ENCODE results near the gene WDR17.
"Not testable (repeated sequence)": the region's sequence is repeated elsewhere in the genome, so short reads cannot be mapped to it uniquely, and the experiment has no call there.

The WDR17 gene

DNA sequence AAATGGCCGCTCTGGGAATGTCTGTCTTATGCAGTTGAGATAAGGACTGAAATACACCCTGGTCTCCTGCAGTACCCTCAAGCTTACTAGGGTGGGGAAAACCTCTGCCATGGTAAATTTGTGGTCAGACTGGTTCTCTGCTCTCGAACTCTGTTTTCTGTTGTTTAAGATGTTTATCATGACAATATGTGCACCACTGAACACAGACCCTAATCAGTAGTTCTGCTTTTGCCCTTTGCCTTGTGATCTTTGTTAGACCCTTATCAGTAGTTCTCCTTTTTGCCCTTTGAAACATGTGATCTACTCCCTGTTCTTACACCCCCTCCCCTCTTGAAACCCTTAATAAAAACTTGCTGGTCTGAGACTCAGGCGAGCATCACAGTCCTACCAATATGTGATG, 146.7 kb downstream of the WDR17 start:
- H3K9me3 ChIP-seq (ENCODE audit: control insufficient read depth, insufficient read depth, low read depth, low read length); H3K36me3 ChIP-seq (ENCODE audit: control insufficient read depth, insufficient read depth, low read length): not testable (repeated sequence)

DNA sequence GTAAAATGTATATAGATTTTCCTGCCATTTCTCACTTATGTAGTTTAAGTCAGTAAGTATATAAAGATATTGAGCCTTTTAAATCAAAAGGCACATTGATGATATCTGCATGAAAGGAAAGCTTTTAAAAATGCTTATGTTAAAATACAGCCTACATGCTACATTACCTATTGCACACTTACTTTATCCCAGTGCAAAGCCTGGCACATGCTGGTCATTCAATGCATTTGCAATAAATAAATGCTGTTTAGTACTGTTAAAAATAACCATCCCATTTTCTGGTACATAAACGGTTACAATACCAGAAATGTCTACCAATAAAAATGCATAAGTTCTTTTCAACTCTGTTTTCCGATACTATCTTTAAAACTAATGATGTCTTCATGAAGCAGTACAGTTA, 151.9 kb downstream of the WDR17 start:
- Histone ChIP-seq H3K9ac (ENCODE audit: low read length) (no peak overlapping the region), H3K27ac (ENCODE audit: low read depth, low read length) (no peak overlapping the region), H3K36me3 (ENCODE audit: control insufficient read depth, insufficient read depth, low read length) (no peaks in the 10 kb centered on the region), H3K4me3 (ENCODE audit: low read depth, low read length) (no peak overlapping the region), H3K4me1 (ENCODE audit: control insufficient read depth, insufficient read depth, low read length) (no peaks in the 10 kb centered on the region), H3K27me3 (ENCODE audit: control insufficient read depth, insufficient read depth, low read length) (no peaks in the 10 kb centered on the region), H3K9me3 (ENCODE audit: control insufficient read depth, insufficient read depth, low read depth, low read length) (no peaks in the 10 kb centered on the region)

More for the DNA sequence above, 146.7 kb downstream of the WDR17 start:
- H3K9ac ChIP-seq (ENCODE audit: low read length); H3K27me3 ChIP-seq (ENCODE audit: control insufficient read depth, insufficient read depth, low read length); H3K27ac ChIP-seq (ENCODE audit: low read depth, low read length); H3K4me1 ChIP-seq (ENCODE audit: control insufficient read depth, insufficient read depth, low read length); H3K4me3 ChIP-seq (ENCODE audit: low read depth, low read length): not testable (repeated sequence)

DNA sequence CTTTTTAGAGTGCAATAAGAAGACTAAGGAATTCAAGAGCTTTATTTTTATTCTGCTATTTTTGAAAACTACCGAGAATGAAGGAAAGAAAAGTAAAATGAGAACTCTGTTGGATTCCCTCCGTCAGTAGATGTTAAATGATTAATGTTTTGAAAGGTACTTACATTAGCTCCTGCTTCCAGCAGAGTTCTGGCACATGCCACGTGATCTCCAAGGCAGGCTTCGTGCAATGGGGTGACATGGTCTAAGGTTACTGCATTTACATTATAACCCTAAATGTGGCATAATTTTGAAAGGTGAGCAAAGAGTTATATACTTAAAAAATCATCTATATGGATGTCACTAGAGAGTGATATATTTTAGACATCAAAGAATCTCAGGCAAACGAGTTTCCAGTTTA, 156.5 kb downstream of the WDR17 start:
- Histone ChIP-seq H3K4me3 (ENCODE audit: low read depth, low read length) (no peak overlapping the region), H3K27me3 (ENCODE audit: control insufficient read depth, insufficient read depth, low read length) (no peaks in the 10 kb centered on the region), H3K36me3 (ENCODE audit: control insufficient read depth, insufficient read depth, low read length) (no peaks in the 10 kb centered on the region), H3K27ac (ENCODE audit: low read depth, low read length) (no peak overlapping the region), H3K9me3 (ENCODE audit: control insufficient read depth, insufficient read depth, low read depth, low read length) (no peaks in the 10 kb centered on the region), H3K9ac (ENCODE audit: low read length) (no peak overlapping the region), H3K4me1 (ENCODE audit: control insufficient read depth, insufficient read depth, low read length) (no peaks in the 10 kb centered on the region)

DNA sequence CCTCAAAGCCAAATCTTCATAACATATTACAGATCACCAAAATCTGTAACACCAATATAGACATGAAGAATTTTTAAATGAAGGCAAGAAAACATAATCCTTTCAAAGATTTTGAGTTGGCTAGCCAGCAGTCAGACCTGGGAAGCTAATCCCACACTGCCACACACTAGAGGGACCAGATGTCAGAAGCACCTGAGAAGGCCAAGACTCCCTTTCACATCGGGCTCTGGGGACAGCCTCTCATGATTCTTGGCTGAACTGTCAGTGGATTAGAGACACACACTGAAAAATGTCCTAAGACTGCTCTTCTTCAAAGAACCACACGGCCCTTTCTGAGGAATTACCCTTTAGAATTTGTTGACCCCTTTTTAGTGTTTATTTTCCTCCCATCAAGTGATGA, 157.9 kb downstream of the WDR17 start:
- Histone ChIP-seq H3K36me3 (ENCODE audit: control insufficient read depth, insufficient read depth, low read length) (no peaks in the 10 kb centered on the region), H3K9me3 (ENCODE audit: control insufficient read depth, insufficient read depth, low read depth, low read length) (no peaks in the 10 kb centered on the region), H3K27me3 (ENCODE audit: control insufficient read depth, insufficient read depth, low read length) (no peaks in the 10 kb centered on the region), H3K9ac (ENCODE audit: low read length) (no peak overlapping the region), H3K27ac (ENCODE audit: low read depth, low read length) (no peak overlapping the region), H3K4me3 (ENCODE audit: low read depth, low read length) (no peak overlapping the region), H3K4me1 (ENCODE audit: control insufficient read depth, insufficient read depth, low read length) (no peaks in the 10 kb centered on the region)

DNA sequence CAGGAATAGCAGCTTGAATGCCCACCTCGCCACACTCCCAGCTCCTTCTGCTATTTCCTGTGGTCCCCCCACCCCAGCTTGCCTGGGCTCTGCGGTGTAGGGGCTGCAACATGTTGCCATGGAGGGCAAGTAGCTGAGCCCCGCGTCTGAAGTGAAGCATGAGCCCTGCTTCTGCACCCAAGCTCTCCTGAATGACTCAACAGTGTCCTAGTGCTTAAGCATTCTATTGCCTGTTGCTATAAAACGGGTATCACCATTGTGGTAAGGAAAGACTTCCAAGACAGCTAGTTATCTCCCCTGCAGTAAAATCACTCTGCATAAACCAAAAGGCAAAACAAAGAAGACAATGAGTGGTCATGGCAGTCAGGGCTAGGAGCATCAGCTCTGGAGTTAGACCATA, 161.1 kb downstream of the WDR17 start:
- H3K9me3 ChIP-seq (ENCODE audit: control insufficient read depth, insufficient read depth, low read depth, low read length) = no peaks in the 10 kb centered on the region
- no peak overlapping the region for H3K4me3 ChIP-seq (ENCODE audit: low read depth, low read length)
- H3K9ac ChIP-seq (ENCODE audit: low read length) = no peak overlapping the region
- H3K4me1 ChIP-seq (ENCODE audit: control insufficient read depth, insufficient read depth, low read length) = no peaks in the 10 kb centered on the region
- no peak overlapping the region for H3K27ac ChIP-seq (ENCODE audit: low read depth, low read length)
- no peaks in the 10 kb centered on the region for H3K36me3 ChIP-seq (ENCODE audit: control insufficient read depth, insufficient read depth, low read length)
- H3K27me3 ChIP-seq (ENCODE audit: control insufficient read depth, insufficient read depth, low read length) = no peaks in the 10 kb centered on the region

DNA sequence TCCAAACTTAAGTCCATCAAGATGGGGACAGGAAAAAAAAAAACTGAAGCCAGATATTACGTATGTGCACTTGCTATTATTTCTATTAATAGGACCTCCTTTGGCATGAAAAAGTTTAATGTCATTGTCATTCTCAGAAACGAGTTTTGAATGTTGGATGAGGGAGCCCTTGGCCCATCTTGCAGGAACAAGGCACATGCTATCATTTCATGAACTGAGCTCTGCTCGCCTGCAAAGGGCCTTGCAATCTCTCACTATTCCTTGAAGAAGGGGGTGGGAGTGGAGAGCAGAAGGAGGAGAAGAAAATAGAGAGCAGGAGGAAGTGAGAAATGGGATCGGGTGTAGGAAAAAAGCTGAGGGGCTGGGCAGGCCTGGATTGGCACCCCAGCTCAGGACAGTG, 164.0 kb downstream of the WDR17 start:
- Histone ChIP-seq H3K4me3 (ENCODE audit: low read depth, low read length) (no peak overlapping the region), H3K27me3 (ENCODE audit: control insufficient read depth, insufficient read depth, low read length) (no peaks in the 10 kb centered on the region), H3K27ac (ENCODE audit: low read depth, low read length) (no peak overlapping the region), H3K9ac (ENCODE audit: low read length) (no peak overlapping the region), H3K4me1 (ENCODE audit: control insufficient read depth, insufficient read depth, low read length) (no peaks in the 10 kb centered on the region), H3K36me3 (ENCODE audit: control insufficient read depth, insufficient read depth, low read length) (no peaks in the 10 kb centered on the region), H3K9me3 (ENCODE audit: control insufficient read depth, insufficient read depth, low read depth, low read length) (no peaks in the 10 kb centered on the region)
